GM12892 (cell line): Measurements from ENCODE around the gene PPP1R14C.

Experiments
- DNase-seq: peaks from one replicate; pipeline ENCODE4 v3.0.0; 2011; ENCODE audit not compliant: insufficient read length
- FAIRE-seq: peaks from 2 replicates; lab custom pipeline; 2011; peaks lifted over from hg19 to GRCh38; lab: Jason Lieb, UNC
- POLR2A ChIP-seq: IDR thresholded peaks from 2 replicates; pipeline ENCODE4 v1.6.1; 2011; ENCODE audit warnings: low read depth, low read length, control low read depth
- POLR2AphosphoS5 ChIP-seq: IDR thresholded peaks from 2 replicates; pipeline ENCODE4 v1.6.1; 2011; ENCODE audit warnings: low read depth, low read length, control low read depth
- TAF1 ChIP-seq: IDR thresholded peaks from 2 replicates; pipeline ENCODE4 v1.6.1; 2011; ENCODE audit warnings: low read depth, mild to moderate bottlenecking, control low read depth, low read length, borderline replicate concordance

PPP1R14C gene

GRCh38 chr6:150298030-150298380, 155.2 kb downstream of the PPP1R14C start:
- no peak for FAIRE-seq
- no peak for DNase-seq
- TF ChIP-seq POLR2AphosphoS5 = no peak
- TF ChIP-seq POLR2A = no peak
- no peak for TF ChIP-seq TAF1

DNA sequence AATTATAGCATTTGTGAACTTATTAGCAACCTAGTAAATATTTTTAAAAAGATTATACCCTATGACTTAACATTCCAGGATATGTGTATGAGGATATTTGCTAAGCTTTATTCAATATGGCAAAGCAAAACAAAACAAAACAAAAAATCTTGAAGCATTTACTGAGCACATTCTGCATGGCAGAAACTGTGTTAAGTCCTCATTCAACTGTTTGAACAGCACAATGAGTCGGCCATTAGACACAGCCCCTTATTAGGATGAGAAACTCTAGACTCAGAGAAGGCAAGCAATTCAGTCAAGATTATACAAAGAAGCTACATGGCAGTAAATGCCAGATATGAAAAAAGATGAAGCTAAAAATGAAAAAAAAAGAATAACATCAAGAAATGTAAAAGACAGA, 155.8 kb downstream of the PPP1R14C start:
- FAIRE-seq = no peak

More for the DNA sequence above, 155.8 kb downstream of the PPP1R14C start:
- TF ChIP-seq POLR2AphosphoS5 (no peak), TAF1 (no peak), POLR2A (no peak)
- no peak for DNase-seq
